HG03575 (cell line): ENCODE data around the gene SLC17A4.

ENCODE experiments used
- ATAC-seq: cut with Tn5 transposase; IDR thresholded peaks from one replicate; pipeline ENCODE4 v1.9.1; 2021; ENCODE audit not compliant: unreplicated experiment, insufficient number of reproducible peaks, low FRiP score; ENCODE audit errors: extremely low read depth

SLC17A4 gene

DNA sequence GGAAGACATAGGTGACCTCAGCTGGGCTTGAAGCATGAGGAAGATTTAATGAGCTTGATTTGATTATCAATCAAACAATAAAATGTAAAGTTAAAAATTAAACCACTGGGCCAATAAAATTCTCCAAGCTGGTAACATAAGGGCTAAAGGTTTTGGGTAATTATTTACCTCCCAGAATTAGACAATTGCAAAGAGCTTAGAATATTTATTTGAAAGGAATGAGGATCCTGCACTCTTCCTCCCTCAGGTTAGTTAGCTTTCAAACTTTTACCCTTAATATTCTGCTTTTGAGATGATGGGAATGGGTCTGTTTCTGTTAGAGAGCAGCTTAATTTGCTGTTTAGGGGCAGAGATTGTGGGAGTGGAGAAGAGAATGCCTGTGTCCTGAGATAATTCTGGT lies at the start of gene SLC17A4:
TSS of gene SLC17A4 (plus strand) at position 208 of the 400 bp plus-strand sequence. CDS start 7,221 bp downstream, outside the sequence.
- ATAC-seq = no peak

DNA sequence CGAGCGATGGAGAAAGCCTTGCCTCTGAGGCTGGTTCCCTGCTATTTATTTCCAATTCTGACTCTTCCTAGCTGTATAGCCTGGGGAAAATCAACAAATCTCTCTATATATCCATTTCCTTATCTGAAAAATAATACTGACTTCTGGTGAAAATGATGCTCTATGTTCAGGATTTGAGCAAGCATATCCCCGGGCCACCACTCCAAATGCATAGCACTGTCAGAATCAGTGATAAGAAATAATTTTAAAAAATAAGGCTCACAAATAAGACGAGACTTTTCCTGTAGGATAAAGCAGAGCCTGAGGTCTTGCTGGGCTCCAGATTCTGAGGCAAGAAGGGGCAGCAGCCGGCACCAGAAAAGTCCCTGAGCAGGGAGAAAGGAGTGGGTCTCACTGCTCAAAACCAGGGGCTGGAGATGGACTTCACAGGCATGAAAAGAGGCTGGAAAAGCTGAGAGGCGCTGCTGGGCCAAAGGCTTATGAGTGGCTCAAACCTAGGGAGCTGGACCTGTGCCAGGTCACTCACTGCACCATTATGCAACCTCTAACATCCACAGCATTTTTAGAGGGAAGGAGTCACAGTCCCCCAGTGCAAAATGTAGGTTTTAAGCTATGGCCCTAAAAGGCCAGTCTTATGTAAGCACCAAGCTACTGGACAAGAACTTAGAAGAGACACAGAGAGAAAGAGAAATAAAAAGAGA lies 48.1 kb upstream of the SLC17A4 start:
- ATAC-seq = no peak

DNA sequence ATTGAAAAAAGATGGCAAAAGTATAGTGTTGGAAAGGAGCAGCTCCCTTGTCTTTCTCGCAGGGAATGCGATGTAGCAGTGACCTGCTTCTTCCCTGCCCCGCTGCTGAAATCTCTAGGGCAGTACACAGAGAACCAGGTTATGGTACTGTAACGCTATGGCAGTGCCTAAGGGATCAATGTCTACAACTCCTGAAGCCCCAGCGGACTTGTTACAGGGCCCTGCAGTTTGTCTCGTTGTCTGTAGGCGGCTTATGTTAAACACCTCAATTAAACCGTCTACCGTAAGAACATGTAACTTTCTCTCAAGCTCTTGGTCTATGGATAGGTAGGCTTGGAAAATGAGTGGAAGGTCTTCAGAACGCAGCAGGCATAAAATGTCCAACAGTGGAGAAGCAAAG lies 44.8 kb upstream of the SLC17A4 start:
- ATAC-seq = no peak

DNA sequence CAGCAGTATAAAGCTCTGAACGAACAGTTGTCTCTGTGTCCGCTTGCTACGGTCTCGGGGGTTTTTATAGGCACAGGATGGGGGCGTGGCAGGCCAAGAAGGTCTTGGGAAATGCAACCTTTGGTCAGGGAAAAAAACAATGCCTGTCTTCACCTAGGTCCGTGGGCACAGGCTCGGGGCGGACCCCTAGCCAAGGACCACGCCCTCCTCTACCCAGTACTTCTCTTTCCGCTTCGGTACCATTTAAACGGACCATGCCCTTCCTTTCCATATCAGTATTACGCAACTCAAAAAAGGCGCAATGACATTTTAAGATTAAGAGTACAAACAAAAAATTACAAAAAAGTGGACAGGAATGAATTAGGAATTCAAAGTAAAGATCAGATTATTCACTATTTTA lies 44.3 kb upstream of the SLC17A4 start:
- ATAC-seq = no peak

DNA sequence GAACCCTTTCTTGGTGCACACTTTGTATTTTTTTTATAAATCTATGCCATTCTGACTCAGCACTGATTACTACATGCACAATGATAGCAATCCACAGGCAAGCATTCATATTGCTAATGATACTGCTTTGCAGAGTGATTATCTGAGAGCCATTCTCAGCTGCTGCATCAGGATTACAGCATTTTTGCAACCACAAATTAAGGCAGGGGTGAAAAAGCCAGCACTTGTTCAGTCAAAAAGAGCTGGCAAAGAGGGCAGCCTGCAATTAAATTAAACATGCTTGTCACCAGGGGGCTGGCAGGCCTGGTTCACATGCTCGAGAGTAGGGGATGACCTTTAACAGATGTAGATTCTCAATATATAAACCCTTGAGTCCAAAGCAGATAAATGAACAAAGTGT lies 40.7 kb upstream of the SLC17A4 start:
- ATAC-seq = no peak

DNA sequence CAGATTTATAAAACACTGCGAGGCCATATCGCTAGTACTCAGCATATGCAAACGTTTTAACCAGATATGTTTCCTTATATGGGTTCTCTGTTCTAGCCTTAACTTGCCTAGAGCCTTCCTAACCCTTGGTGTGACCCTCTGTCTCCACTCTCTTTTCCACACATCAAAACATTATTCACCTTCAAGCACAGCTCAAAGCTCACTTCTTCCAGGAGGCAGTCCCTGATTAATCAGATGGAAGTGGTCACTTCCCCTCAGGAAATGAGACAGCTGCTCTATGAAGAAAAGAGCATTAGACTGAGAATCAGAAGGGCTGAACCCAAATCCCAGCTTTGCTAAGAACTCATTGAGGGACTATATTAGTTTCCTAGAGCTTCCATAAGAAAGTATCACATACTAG lies 39.8 kb upstream of the SLC17A4 start:
- ATAC-seq = no peak

- ATAC-seq = no peak
These were observed 38.7 kb upstream of the SLC17A4 start for GRCh38 chr6:25715794-25716193.

GRCh38 chr6:25717866-25718740 lies 36.4 kb upstream of the SLC17A4 start:
- ATAC-seq = no peak

- no peak for ATAC-seq
These were observed 28.2 kb upstream of the SLC17A4 start for GRCh38 chr6:25726122-25726911.

- ATAC-seq = no peak
These were observed 27.5 kb upstream of the SLC17A4 start for GRCh38 chr6:25727028-25727427.

DNA sequence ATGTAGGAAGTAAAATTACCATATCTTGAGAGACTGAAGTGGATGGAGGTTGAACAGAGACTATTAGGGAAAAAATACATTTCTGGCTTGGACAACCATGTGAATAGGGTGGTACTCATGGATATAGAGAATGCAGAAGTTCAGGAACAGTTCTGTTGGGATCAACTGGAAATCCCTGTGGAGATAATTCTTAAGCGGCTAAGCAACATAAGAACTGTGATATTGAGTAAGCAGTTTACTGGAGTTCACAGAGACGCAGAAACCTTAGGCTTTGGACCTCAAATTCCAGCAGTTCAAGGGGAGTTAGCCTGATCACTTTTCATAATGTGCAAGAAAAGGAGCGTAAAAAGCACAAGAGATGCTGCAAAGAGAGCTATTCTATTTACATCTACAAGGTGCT lies 23.6 kb upstream of the SLC17A4 start:
- ATAC-seq = no peak

DNA sequence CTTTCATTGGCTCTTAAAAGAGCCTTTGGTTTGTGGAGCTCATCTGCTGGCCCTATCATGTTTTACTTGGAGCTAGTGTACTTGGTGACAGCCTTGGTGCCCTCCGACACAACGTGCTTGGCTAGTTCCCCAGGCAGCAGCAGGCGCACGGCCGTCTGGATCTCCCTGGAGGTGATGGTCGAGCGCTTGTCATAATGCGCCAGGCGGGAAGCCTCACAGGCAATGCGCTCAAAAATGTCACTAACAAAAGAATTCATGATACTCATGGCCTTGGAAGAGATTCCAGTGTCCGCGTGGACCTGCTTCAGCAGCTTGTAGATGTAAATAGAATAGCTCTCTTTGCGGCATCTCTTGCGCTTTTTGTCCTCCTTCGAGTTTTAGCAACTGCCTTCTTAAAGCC lies 22.8 kb upstream of the SLC17A4 start:
- no peak for ATAC-seq

GRCh38 chr6:25732468-25733198 lies 21.9 kb upstream of the SLC17A4 start:
- ATAC-seq = no peak

GRCh38 chr6:25735261-25735660 lies 19.3 kb upstream of the SLC17A4 start:
- ATAC-seq = no peak

DNA sequence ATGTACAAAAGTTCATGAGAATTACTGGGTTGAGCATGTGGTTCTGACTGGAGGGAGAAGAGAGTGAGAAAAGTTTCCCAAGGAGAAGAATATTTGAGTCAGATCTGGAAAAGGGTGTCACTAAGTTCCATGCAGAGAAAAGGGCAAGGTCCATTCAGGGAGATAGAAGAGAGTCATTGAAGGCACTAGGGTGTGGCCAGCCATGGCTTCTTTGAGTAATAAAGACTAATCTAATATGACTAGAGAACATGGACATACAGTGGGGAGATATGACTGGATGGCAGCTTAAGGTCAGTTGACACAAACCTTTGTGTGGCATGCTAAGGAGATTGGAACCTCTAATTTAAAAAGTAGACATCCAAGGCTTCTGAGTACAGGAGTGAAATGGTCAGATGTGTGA lies 10.7 kb upstream of the SLC17A4 start:
- no peak for ATAC-seq

DNA sequence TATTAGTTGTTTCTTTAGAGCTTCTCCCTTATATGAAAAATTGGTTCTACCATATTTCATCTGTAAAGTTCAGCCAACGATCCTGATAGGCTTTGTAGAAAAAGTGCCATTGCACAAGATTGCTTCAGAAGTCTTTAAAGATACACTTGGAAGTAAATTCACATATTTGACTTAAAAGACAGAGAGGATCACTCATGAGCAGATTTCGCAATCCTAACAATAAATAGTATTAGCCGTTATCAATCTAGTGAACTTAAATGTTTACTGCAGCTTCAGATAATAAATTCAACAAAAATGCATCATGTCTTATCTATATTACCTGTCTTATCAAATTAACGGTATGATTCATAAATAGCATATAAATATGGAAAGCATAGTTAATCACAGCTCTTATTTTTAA lies 8.7 kb upstream of the SLC17A4 start:
- ATAC-seq = no peak

GRCh38 chr6:25746968-25747367 lies 7.6 kb upstream of the SLC17A4 start:
- no peak for ATAC-seq

DNA sequence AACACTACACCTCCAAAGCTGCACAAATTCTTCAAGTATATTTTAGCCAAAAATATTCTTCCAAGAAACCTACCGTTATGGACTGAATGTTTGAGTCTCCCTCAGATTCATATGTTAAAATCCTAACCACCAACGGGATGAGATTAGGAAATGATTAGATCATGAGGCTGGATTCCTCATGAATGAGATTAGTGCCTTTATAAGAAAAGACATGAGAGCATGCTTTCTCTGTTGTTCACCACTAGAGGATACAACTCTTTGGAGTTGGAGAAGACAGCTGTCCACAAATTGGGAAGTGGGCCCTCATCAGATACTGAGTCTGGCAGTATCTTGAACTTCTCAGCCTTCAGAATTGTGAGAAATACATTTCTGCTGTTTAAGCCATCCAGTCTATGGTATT lies 7.1 kb upstream of the SLC17A4 start:
- ATAC-seq = no peak

GRCh38 chr6:25748049-25748448 lies 6.5 kb upstream of the SLC17A4 start:
- no peak for ATAC-seq
